SKM-1 (cell line): ENCODE data around the gene AIF1.
"Not testable (repeated sequence)": the region's sequence is repeated elsewhere in the genome, so short reads cannot be mapped to it uniquely, and the experiment has no call there.

Experiments
- DNase-seq: peaks from one replicate; lab custom pipeline; 2025; ENCODE audit not compliant: unreplicated experiment; lab: John Stamatoyannopoulos, UW

AIF1 gene

GRCh38 chr6:31580807-31581433 is 34.1 kb upstream of the AIF1 start:
- DNase-seq = peak; percentile 63

DNA sequence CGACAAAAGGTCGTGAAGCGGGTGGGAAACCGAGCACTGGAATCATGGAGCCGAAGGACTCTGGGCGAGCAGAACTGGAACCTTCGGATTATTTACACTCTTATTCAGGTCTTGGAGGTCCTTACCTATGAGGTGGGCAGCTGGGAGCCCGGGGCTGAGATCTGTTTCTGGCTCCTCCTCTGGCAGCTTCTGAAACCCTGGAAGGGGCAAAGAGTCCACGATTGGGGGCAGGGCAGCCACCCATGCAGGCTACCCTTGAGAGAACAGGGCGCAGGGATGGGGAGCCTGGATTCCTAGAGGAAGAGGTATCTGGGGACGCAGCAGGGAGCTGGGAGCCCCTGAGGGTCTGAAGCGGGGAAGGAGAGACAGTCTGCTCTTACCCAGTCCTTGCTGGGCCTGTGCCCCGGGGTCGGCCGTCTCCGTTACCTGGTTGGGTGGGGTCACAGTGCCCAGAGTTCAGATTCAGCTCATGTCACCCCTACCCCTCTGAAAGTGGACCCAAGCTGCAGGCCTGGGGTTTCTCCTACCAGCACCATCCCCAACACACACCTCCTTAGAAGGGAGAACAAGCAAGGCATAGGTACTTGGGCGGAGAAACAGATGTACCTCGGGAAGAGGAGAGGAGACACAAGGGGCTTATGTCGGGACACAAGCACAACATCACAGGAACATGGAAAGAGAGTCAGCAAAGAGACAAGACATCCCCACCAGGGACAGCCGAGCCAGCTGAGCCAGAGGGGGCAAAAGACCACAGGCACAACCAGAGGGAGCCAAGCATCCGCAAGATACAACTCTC is 33.4 kb upstream of the AIF1 start:
- DNase-seq = no peak

GRCh38 chr6:31582230-31582643 is 32.8 kb upstream of the AIF1 start, which contains the start of gene LTB:
LTB (minus strand) TSS chr6:31582424; CDS start chr6:31582417, 7 bp downstream.
- no peak for DNase-seq

DNA sequence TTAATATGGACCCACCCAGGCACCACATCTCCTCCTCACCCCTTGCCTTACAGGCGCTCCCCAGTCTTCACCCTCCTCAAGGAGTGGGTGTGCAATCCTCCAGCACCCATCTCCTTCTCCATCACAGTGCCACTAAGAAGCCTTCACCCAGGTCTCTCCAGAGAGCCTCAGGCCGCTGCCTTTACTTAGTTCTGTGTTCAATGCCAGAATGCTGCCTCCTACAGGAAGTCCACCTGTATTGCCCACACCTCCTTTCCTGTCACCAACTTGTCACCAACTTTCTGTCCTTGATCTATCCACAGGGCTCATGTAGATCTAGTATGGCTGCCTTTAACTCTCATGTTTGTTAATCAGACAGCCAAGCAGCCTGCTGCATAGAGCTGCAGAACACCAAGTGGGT is 29.5 kb upstream of the AIF1 start:
- peak; percentile 50 for DNase-seq

- peak; percentile 92 for DNase-seq
These were observed 29.0 kb upstream of the AIF1 start, which contains the start of gene LST1 for GRCh38 chr6:31586008-31586407. LST1 (plus strand) TSS chr6:31586277; CDS start chr6:31587300, 1,023 bp downstream.

- peak; percentile 81 for DNase-seq
These were observed 28.3 kb upstream of the AIF1 start for GRCh38 chr6:31586599-31587281.

GRCh38 chr6:31587791-31588777 is 26.9 kb upstream of the AIF1 start:
- no peak for DNase-seq

DNA sequence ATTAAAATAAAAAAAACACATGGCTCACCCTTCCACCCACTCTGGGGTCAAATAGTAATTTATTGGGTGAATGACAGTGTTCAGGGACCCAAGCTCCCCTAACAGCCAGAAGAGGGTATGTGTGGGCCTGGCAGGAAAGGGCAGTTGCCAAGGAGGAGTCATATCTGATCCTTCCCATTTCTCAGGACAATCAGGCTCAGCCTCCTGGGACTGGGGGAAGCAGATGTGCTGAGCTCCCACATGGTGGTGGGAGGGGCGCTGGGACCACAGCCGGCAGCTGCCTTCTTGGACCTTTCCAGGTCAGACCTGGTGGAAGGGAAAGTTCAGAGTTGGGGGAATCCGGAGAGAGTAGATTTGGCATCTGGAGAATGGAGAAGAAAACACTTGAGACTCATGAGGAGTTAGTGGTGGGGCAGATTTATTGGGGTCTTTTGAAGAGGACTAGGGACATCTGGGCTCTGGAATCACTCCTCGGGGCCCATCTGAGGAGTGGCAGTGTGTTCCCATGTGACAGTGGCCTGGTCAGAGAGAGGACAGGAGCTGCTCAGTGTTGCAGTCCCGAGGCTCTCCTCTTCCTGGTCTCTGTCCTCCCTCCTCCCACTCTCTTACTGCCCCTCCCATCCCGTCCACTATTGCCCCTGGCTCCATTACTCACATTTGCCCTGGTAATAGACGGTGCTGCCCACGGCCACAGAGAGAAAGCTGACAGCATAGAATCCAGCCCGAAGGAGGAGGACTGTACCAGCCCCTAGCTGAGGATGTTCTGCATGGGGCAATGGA is 26.0 kb upstream of the AIF1 start:
- DNase-seq = no peak

DNA sequence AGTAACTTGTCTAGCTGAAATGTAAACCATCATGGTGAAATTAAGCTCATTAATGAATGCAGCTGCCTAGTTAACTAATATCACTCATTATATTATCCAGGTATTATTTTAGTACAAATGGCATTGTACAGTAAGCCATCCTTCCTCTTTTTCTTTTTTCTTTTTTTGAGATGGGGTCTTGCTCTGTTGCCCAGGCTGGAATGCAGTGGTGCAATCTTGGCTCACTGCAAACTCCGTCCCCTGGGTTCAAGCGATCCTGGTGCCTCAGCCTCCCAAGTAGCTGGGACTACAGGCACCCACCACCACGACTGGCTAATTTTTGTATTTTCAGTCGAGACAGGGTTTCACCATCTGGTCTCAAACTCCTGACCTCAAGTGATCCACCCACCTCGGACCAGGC is 24.3 kb upstream of the AIF1 start:
- not testable (repeated sequence) for DNase-seq

DNA sequence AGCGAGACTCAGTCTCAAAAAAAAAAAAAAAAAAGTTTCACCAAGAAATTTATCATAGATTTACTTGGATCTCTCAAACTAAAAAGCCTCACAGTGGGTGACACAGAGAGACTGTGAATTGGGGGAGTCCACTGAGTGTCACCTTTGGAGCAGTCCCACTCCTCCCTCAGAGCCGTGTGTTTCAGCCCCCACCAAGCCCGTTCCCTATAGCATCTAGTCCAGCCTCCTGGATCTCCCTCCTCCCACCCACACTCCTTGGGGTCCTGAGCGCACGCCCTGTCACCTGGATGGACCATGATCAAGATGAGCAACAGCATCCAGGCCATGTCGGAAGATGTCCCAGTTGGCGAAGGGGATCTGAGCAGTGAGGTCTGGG is 22.6 kb upstream of the AIF1 start:
- DNase-seq = no peak

GRCh38 chr6:31597006-31597405 is 18.0 kb upstream of the AIF1 start:
- DNase-seq = peak; percentile 61

GRCh38 chr6:31607317-31607716 is 7.7 kb upstream of the AIF1 start:
- DNase-seq = no peak

GRCh38 chr6:31609519-31610406 is 5.3 kb upstream of the AIF1 start:
- no peak for DNase-seq

DNA sequence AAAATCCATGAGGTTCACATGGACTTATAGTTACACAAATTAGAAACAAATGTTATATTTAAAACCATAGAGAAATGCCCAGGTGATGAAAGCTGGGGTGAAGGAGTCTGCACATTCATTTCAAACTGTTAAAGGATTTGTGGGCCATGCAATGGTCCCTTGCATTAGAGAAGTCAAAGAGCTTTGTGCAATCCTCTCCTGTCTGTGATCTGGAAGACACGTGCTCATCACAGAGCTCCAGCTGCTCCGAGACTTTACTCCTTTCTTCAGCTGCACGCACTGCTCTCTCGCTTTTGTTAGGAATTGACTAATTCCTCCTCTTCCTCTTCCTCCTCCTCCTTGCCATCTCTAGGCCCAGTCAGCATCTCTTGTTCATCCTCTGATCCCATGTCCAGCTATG is 4.1 kb upstream of the AIF1 start:
- DNase-seq = no peak

DNA sequence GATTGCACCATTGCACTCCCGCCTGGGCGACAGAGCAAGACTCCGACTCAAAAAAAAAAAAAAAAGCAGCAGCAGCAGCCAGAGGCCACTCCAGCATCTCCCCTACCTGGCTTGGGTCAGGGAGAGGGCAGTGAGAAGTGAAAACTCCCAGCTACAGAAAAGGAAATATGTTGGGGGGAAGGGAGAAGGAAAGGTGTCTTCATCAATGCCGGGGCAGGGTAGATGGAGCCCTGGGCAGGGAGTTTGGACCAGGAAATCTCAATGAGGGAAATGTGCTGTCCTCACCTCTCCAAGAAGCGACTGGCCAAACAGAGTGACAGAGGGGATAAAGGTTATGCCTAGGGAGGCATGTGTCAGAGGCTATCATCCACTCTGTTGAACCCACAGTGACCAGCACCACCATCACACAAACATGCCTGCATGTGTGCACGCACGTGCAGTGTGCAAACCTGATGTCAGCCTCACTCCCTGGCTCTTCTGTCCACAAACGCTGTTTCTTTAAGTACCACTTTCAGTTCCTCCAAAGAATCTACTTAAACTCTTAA is 887 bp upstream of the AIF1 start:
- no peak for DNase-seq

DNA sequence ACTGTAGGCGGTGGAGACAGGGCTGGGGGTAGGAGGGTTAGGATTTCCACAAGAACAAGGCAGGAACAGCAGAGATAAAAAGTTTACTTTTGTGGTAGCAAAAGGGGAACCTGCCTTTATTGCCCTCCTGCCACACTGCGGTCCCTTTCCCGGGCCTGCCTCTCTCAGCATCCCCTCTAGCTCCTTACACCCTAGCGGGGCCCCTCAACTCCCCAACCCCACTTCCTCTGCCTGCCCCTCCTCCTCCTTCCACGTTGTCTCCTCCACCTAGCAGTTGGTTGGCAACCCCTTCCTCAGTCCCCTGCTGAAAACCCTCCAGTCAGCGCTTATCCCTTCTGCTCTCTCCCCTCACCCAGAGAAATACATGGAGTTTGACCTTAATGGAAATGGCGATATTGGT is 714 bp downstream of the AIF1 start:
- DNase-seq = peak; percentile 91

- DNase-seq = no peak
These were observed 2.0 kb downstream of the AIF1 start for GRCh38 chr6:31617010-31617409.

GRCh38 chr6:31619805-31620585 is 5.0 kb downstream of the AIF1 start:
- peak; percentile 98 for DNase-seq
